HL-60 (cell line): ENCODE results near the gene COLEC11.

Experiments used
- DNase-seq, 2 experiments: peaks; one replicate each; pipeline ENCODE4 v3.0.0-alpha.2; 2010 to 2020; ENCODE audit warnings: low read depth in 1 of 2, low spot score in 1 of 2
- H3K27ac ChIP-seq: fragments of 250-450 bp; sonication (Bioruptor Pico); replicated peaks from 2 replicates; pipeline ENCODE4 v1.5.1; 2020; ENCODE audit warnings: mild to moderate bottlenecking, moderate library complexity
- H3K27me3 ChIP-seq: fragments of 250-450 bp; sonication (Bioruptor Pico); 2 replicates; pipeline ENCODE4 v1.5.1; 2021; ENCODE audit warnings: mild to moderate bottlenecking, moderate library complexity; ENCODE audit not compliant: insufficient read depth, poor library complexity, severe bottlenecking
- H3K4me3 ChIP-seq: replicated peaks from 2 replicates; pipeline ENCODE4 v1.5.1; 2011; ENCODE audit warnings: mild to moderate bottlenecking, control low read depth, low read length; ENCODE audit not compliant: insufficient read depth
- GABPA ChIP-seq: IDR thresholded peaks from 2 replicates; pipeline ENCODE4 v1.6.1; 2012; ENCODE audit warnings: low read depth
- POLR2AphosphoS5 ChIP-seq: IDR thresholded peaks from 2 replicates; pipeline ENCODE4 v1.6.1; 2012; ENCODE audit warnings: low read depth
- SPI1 ChIP-seq: IDR thresholded peaks from 2 replicates; pipeline ENCODE4 v1.6.1; 2012; ENCODE audit warnings: low read depth, mild to moderate bottlenecking, borderline replicate concordance
- TF ChIP-seq, protein P1 (sequence below): IDR thresholded peaks from 2 replicates; pipeline ENCODE4 v1.6.1; 2012; ENCODE audit warnings: low read depth; ENCODE audit not compliant: insufficient replicate concordance
- TF ChIP-seq, protein P2 (sequence below): IDR thresholded peaks from one replicate; pipeline ENCODE4 v1.5.1; 2011; ENCODE audit warnings: low read length, control low read depth, inconsistent platforms; ENCODE audit not compliant: insufficient read depth

COLEC11 gene

DNA sequence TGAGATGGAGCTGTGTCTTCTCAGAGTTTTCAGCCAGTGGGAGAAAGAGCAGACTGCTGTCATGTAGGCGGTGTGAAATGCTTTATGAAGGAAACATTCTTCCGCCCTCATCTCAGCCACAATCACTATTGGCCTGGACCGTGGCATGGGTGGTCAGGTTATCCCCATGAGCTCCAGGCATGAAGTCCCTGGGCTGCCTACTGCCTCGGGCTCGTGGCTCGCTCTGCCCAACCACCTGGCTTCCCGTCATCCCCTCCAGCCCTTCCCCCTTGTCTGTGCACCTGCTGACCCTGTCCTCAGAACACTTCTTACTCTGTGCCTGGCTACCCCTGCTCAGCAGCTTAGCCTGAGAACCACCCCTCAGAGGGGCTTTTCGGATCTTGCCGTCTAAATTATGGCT lies 15.5 kb downstream of the COLEC11 start:
- TF ChIP-seq GABPA (no peak), SPI1 (no peak), POLR2AphosphoS5 (no peak)
- TF ChIP-seq, protein P1, sequence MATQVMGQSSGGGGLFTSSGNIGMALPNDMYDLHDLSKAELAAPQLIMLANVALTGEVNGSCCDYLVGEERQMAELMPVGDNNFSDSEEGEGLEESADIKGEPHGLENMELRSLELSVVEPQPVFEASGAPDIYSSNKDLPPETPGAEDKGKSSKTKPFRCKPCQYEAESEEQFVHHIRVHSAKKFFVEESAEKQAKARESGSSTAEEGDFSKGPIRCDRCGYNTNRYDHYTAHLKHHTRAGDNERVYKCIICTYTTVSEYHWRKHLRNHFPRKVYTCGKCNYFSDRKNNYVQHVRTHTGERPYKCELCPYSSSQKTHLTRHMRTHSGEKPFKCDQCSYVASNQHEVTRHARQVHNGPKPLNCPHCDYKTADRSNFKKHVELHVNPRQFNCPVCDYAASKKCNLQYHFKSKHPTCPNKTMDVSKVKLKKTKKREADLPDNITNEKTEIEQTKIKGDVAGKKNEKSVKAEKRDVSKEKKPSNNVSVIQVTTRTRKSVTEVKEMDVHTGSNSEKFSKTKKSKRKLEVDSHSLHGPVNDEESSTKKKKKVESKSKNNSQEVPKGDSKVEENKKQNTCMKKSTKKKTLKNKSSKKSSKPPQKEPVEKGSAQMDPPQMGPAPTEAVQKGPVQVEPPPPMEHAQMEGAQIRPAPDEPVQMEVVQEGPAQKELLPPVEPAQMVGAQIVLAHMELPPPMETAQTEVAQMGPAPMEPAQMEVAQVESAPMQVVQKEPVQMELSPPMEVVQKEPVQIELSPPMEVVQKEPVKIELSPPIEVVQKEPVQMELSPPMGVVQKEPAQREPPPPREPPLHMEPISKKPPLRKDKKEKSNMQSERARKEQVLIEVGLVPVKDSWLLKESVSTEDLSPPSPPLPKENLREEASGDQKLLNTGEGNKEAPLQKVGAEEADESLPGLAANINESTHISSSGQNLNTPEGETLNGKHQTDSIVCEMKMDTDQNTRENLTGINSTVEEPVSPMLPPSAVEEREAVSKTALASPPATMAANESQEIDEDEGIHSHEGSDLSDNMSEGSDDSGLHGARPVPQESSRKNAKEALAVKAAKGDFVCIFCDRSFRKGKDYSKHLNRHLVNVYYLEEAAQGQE, result no peak
- TF ChIP-seq, protein P2, sequence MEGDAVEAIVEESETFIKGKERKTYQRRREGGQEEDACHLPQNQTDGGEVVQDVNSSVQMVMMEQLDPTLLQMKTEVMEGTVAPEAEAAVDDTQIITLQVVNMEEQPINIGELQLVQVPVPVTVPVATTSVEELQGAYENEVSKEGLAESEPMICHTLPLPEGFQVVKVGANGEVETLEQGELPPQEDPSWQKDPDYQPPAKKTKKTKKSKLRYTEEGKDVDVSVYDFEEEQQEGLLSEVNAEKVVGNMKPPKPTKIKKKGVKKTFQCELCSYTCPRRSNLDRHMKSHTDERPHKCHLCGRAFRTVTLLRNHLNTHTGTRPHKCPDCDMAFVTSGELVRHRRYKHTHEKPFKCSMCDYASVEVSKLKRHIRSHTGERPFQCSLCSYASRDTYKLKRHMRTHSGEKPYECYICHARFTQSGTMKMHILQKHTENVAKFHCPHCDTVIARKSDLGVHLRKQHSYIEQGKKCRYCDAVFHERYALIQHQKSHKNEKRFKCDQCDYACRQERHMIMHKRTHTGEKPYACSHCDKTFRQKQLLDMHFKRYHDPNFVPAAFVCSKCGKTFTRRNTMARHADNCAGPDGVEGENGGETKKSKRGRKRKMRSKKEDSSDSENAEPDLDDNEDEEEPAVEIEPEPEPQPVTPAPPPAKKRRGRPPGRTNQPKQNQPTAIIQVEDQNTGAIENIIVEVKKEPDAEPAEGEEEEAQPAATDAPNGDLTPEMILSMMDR, result no peak
- Histone ChIP-seq H3K27me3 (no peaks in the 10 kb centered on the region), H3K27ac (no peak overlapping the region), H3K4me3 (no peak overlapping the region)
- DNase-seq, result no peak

DNA sequence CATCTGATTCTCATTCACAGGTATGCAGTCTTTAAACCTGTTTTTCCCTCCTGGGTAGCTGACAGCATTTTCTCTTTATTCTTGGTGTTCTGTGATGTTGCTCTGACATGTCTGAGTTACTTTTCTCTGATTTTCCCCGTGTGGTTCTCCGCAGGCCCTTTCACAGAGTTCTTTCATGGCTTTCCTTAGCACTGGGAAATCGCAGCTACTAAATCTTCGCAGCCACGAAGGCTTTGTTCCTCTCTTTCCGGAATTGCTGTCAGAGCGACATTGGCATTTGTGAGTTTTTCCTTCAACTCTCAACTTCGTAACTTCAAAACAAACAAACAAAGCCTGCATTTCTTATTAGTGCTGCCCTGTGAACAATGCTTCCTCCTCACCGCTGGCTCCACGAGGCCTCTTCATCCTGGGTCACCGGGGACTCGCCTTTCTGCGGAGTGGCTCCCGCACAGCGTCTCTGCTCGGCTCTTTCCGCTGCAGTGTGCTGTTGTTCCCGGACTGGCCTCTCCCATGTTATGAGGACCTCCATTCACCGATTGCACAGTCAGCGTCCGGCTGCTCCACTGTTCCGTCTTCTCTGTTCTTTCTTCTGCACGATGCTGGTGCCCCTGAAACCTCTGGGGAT lies 16.1 kb downstream of the COLEC11 start:
- Histone ChIP-seq H3K4me3 (no peak overlapping the region), H3K27ac (no peak overlapping the region), H3K27me3 (no peaks in the 10 kb centered on the region)
- no peak for DNase-seq
- TF ChIP-seq POLR2AphosphoS5 (no peak), GABPA (no peak), SPI1 (no peak)
- TF ChIP-seq, protein P2, result no peak
- TF ChIP-seq, protein P1, result no peak

DNA sequence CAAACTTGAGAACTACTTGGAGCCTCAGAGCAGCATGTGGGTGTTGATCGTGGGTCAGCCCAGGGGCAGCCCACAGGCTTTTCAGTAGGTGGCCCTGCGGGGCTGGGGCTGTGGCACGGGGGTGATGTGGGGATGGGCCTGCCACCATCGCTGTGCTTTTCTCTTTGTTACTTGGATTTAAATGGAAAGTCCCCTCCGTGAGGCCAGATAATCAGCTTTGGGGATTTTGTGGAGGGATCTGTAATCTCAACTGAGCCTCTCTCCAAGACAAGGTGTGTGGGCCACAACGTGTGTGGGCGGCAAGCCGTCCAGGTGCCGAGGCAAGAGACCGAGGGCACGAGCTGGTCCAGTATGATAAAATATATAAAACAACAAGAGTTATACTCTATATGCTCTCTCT lies 16.7 kb downstream of the COLEC11 start:
- Histone ChIP-seq H3K27me3 (no peaks in the 10 kb centered on the region), H3K27ac (no peak overlapping the region), H3K4me3 (no peak overlapping the region)
- DNase-seq, result no peak
- TF ChIP-seq, protein P2, result no peak
- no peak for TF ChIP-seq GABPA
- TF ChIP-seq SPI1, result no peak
- TF ChIP-seq, protein P1, result no peak
- TF ChIP-seq POLR2AphosphoS5, result no peak
